Thyroid gland (tissue), 4 donors: ENCODE measurements around the gene LEMD1. TPM values are rescaled to one million over a fixed set of nuclear protein-coding genes. Genes with fewer than 3 reads are reported as not detected.

Experiments used
- DNase-seq, 2 donors: peaks; one replicate each; pipeline ENCODE4 v3.0.0-alpha.2; 2019
- H3K27ac ChIP-seq, 3 donors: fragments of 200-600 bp; sonication (generic); 1 replicate in 2 of 3; 2 replicates in 1 of 3; pipeline ENCODE4 v1.5.1; 2016 to 2019; ENCODE audit warnings: mild to moderate bottlenecking in 1 of 3, moderate library complexity in 1 of 3
- H3K27me3 ChIP-seq: fragments of 200-600 bp; sonication (generic); one replicate; pipeline ENCODE4 v1.5.1; 2019
- H3K36me3 ChIP-seq, 2 donors: fragments of 200-600 bp; sonication (generic); one replicate each; pipeline ENCODE4 v1.5.1; 2016 to 2019
- H3K4me1 ChIP-seq, 2 donors: fragments of 200-600 bp; sonication (generic); one replicate each; pipeline ENCODE4 v1.5.1; 2017 to 2019
- H3K4me3 ChIP-seq, 3 donors: fragments of 200-600 bp; sonication (generic); replicated peaks in 1 of 3; 1 replicate in 2 of 3; 2 replicates in 1 of 3; pipeline ENCODE4 v1.5.1; 2016; ENCODE audit warnings: mild to moderate bottlenecking in 1 of 3
- H3K9me3 ChIP-seq: fragments of 200-600 bp; sonication (generic); one replicate; pipeline ENCODE4 v1.5.1; 2017
- CTCF ChIP-seq, 6 experiments: fragments of 200-600 bp in 3 of 6; fragments of 450-650 bp in 3 of 6; sonication (generic) in 3 of 6; IDR thresholded peaks; one replicate each; pipeline ENCODE4 v1.5.1; 2016 to 2019; ENCODE audit warnings: antibody characterized with exemption in 6 of 6, mild to moderate bottlenecking in 2 of 6, inconsistent platforms in 1 of 6, moderate library complexity in 1 of 6
- POLR2A ChIP-seq, 2 donors: fragments of 450-650 bp; IDR thresholded peaks; one replicate each; pipeline ENCODE4 v1.6.1; 2017; ENCODE audit warnings: antibody characterized with exemption in 2 of 2, mild to moderate bottlenecking in 2 of 2, moderate library complexity in 1 of 2
- WGBS, 2 donors: methylation state at CpG; one replicate each; pipeline ENCODE4 v1.1.5; 2017; 5-methylcytosine and 5-hydroxymethylcytosine counted together
- intact Hi-C: fragments of 100-400 bp; cut with DNase I; formaldehyde crosslinking; loops from one replicate; pipeline ENCODE4 v1.15.1; 2023
- total RNA-seq, 4 donors: library from RNA; depleted of rRNA; stranded (reverse); fragments of >200 nt; gene quantifications; one replicate each; pipeline ENCODE4 v1.2.3, GENCODE V29; 2016

LEMD1 gene
- total RNA-seq, 4 donors from 2014 or later, result 0.67 to 7.3 (median 6.0) TPM

GRCh38 chr1:205348554-205349487, 73.0 kb downstream of the LEMD1 start:
- no peak overlapping the region for H3K27ac ChIP-seq
- no peak for DNase-seq
- H3K36me3 ChIP-seq, result no peaks in the 10 kb centered on the region
- no peak overlapping the region for H3K4me3 ChIP-seq
- H3K9me3 ChIP-seq, result no peaks in the 10 kb centered on the region
- H3K27me3 ChIP-seq, result no peaks in the 10 kb centered on the region
- TF ChIP-seq CTCF (IDR thresholded peaks at IDR 0.05) (no peak), POLR2A (IDR thresholded peaks at IDR 0.05) (no peak)
- 80 to 83% methylated on average over 5 of the region's 5 CpGs for WGBS, 2 donors
- intact Hi-C loops, result no loop called here
- peaks cover 6 to 20% of the 10 kb centered on the region in 2 donors for H3K4me1 ChIP-seq

GRCh38 chr1:205346956-205347574, 74.8 kb downstream of the LEMD1 start:
- WGBS, 2 donors, result 43 to 64% methylated on average over 10 of the region's 10 CpGs
- intact Hi-C loops, result no loop called here
- DNase-seq, result peak; percentile 49 to 64
- H3K9me3 ChIP-seq, result no peaks in the 10 kb centered on the region
- no peaks in the 10 kb centered on the region for H3K27me3 ChIP-seq
- H3K4me3 ChIP-seq, result no peak overlapping the region
- no peak for TF ChIP-seq CTCF (IDR thresholded peaks at IDR 0.05)
- TF ChIP-seq POLR2A (IDR thresholded peaks at IDR 0.05), result no peak
- peaks cover 13 to 26% of the 10 kb centered on the region in 2 donors for H3K4me1 ChIP-seq
- no peaks in the 10 kb centered on the region for H3K36me3 ChIP-seq
- H3K27ac ChIP-seq, result no peak overlapping the region

GRCh38 chr1:205345761-205346160, 76.1 kb downstream of the LEMD1 start:
- H3K36me3 ChIP-seq, result no peaks in the 10 kb centered on the region
- H3K4me1 ChIP-seq, result peaks cover 13 to 26% of the 10 kb centered on the region in 2 donors
- H3K9me3 ChIP-seq, result no peaks in the 10 kb centered on the region
- WGBS, 2 donors, result 83 to 88% methylated on average over 11 of the region's 11 CpGs
- H3K27me3 ChIP-seq, result no peaks in the 10 kb centered on the region
- TF ChIP-seq CTCF (IDR thresholded peaks at IDR 0.05) (no peak), POLR2A (IDR thresholded peaks at IDR 0.05) (no peak)
- intact Hi-C loops, result no loop called here
- no peak overlapping the region for H3K4me3 ChIP-seq
- DNase-seq, result no peak
- no peak overlapping the region for H3K27ac ChIP-seq

- Histone ChIP-seq H3K27ac (no peak overlapping the region), H3K4me1 (peaks cover 13 to 26% of the 10 kb centered on the region in 2 donors), H3K36me3 (no peaks in the 10 kb centered on the region), H3K9me3 (no peaks in the 10 kb centered on the region), H3K27me3 (no peaks in the 10 kb centered on the region), H3K4me3 (peak overlapping the region in 1 of 3 donors; percentile 53)
- WGBS, 2 donors, result 23 to 25% methylated on average over 20 to 22 of the region's 59 CpGs
- intact Hi-C loops, result no loop called here
- peak; percentile 46 to 50 for DNase-seq
- TF ChIP-seq POLR2A (IDR thresholded peaks at IDR 0.05) (peak in 1 of 2 donors; percentile 12), CTCF (IDR thresholded peaks at IDR 0.05) (no peak)
Measured at GRCh38 chr1:205344066-205344928, 77.6 kb downstream of the LEMD1 start.
